Astrocyte (in vitro differentiated cells and primary cell): Measurements from ENCODE around the gene TTLL7. TPM values are rescaled to one million over a fixed set of nuclear protein-coding genes. Genes with fewer than 3 reads are reported as not detected.

Experiments used
- DNase-seq: peaks from one replicate; pipeline ENCODE4 v3.0.0-alpha.2; 2010; ENCODE audit warnings: low read depth
- FAIRE-seq: peaks from 2 replicates; lab custom pipeline; 2011; peaks lifted over from hg19 to GRCh38; lab: Jason Lieb, UNC
- H2AFZ ChIP-seq: 2 replicates; pipeline ENCODE4 v1.6.0; 2012; ENCODE audit warnings: low read depth, low read length, inconsistent platforms
- H3K27ac ChIP-seq: 2 replicates; pipeline ENCODE4 v1.5.1; 2011; ENCODE audit warnings: low read depth, low read length, inconsistent platforms
- H3K27me3 ChIP-seq: 2 replicates; pipeline ENCODE4 v1.6.0; 2011; ENCODE audit warnings: low read length, inconsistent platforms; ENCODE audit not compliant: insufficient read depth
- H3K36me3 ChIP-seq: 2 replicates; pipeline ENCODE4 v1.5.1; 2011; ENCODE audit warnings: low read length, inconsistent platforms; ENCODE audit not compliant: insufficient read depth
- H3K4me1 ChIP-seq: 2 replicates; pipeline ENCODE4 v1.5.1; 2011; ENCODE audit warnings: low read length, inconsistent platforms; ENCODE audit not compliant: insufficient read depth
- H3K4me2 ChIP-seq: 2 replicates; pipeline ENCODE4 v1.6.0; 2012; ENCODE audit warnings: low read length, inconsistent platforms
- H3K4me3 ChIP-seq: 2 replicates; pipeline ENCODE4 v1.5.1; 2011; ENCODE audit warnings: low read depth, mild to moderate bottlenecking, low read length, inconsistent platforms; ENCODE audit not compliant: insufficient read depth
- H3K79me2 ChIP-seq: 2 replicates; pipeline ENCODE4 v1.6.0; 2012; ENCODE audit warnings: mild to moderate bottlenecking, low read length, inconsistent platforms; ENCODE audit not compliant: insufficient read depth
- H3K9ac ChIP-seq: 2 replicates; pipeline ENCODE4 v1.6.0; 2012; ENCODE audit warnings: mild to moderate bottlenecking, low read length, inconsistent platforms
- H3K9me3 ChIP-seq: 2 replicates; pipeline ENCODE4 v1.5.1; 2012; ENCODE audit warnings: low read depth, mild to moderate bottlenecking, low read length, inconsistent platforms; ENCODE audit not compliant: insufficient read depth
- H4K20me1 ChIP-seq: 2 replicates; pipeline ENCODE4 v1.6.0; 2012; ENCODE audit warnings: low read length, inconsistent platforms; ENCODE audit not compliant: insufficient read depth
- H3K27ac Mint-ChIP-seq: one replicate; pipeline ENCODE4 v1.8.0; 2021; ENCODE audit warnings: mild to moderate bottlenecking, mixed read lengths; ENCODE audit not compliant: unreplicated experiment
- H3K27me3 Mint-ChIP-seq: one replicate; pipeline ENCODE4 v1.8.0; 2021; ENCODE audit warnings: low read depth, mixed read lengths; ENCODE audit not compliant: unreplicated experiment
- H3K36me3 Mint-ChIP-seq: one replicate; pipeline ENCODE4 v1.8.0; 2021; ENCODE audit warnings: low read depth, mixed read lengths; ENCODE audit not compliant: unreplicated experiment
- H3K4me1 Mint-ChIP-seq: one replicate; pipeline ENCODE4 v1.8.0; 2021; ENCODE audit warnings: low read depth, mixed read lengths; ENCODE audit not compliant: unreplicated experiment
- H3K4me3 Mint-ChIP-seq: one replicate; pipeline ENCODE4 v1.8.0; 2021; ENCODE audit warnings: mild to moderate bottlenecking, moderate library complexity, mixed read lengths; ENCODE audit not compliant: unreplicated experiment
- H3K9me3 Mint-ChIP-seq: one replicate; pipeline ENCODE4 v1.8.0; 2021; ENCODE audit warnings: mild to moderate bottlenecking, mixed read lengths; ENCODE audit not compliant: unreplicated experiment
- EZH2 ChIP-seq: IDR thresholded peaks from 2 replicates; pipeline ENCODE4 v1.6.1; 2012; ENCODE audit warnings: mild to moderate bottlenecking, low read length, inconsistent platforms; ENCODE audit not compliant: insufficient read depth
- total RNA-seq: library from RNA; stranded (reverse); gene quantifications from 2 replicates; pipeline ENCODE4 v1.2.1, GENCODE V29; 2021
- TF ChIP-seq, protein P1 (sequence below): IDR thresholded peaks from 2 replicates; pipeline ENCODE4 v1.5.1; 2011; ENCODE audit warnings: low read depth, mild to moderate bottlenecking, inconsistent platforms, low read length, moderate library complexity; ENCODE audit not compliant: insufficient read depth

The TTLL7 gene
- total RNA-seq, 1 donor from 2014 or later: 28.5 TPM

GRCh38 chr1:83901547-83902155 is 97.3 kb downstream of the TTLL7 start:
- DNase-seq (peak; percentile 87), FAIRE-seq (no peak)
- Mint-ChIP-seq H3K4me3 (no peak overlapping the region), H3K27me3 (no peaks in the 10 kb centered on the region), H3K9me3 (no peaks in the 10 kb centered on the region), H3K36me3 (peaks cover 3% of the 10 kb centered on the region), H3K27ac (no peak overlapping the region), H3K4me1 (peaks cover 27% of the 10 kb centered on the region)
- Histone ChIP-seq H2AFZ (no peak overlapping the region), H3K9ac (no peak overlapping the region), H3K9me3 (no peaks in the 10 kb centered on the region), H3K4me3 (no peak overlapping the region), H3K27ac (peak overlapping the region; percentile 10), H3K4me2 (peak overlapping the region; percentile 45), H3K4me1 (peaks cover 14% of the 10 kb centered on the region), H3K79me2 (no peaks in the 10 kb centered on the region), H3K27me3 (no peaks in the 10 kb centered on the region), H3K36me3 (no peaks in the 10 kb centered on the region), H4K20me1 (no peaks in the 10 kb centered on the region)
- TF ChIP-seq, protein P1, sequence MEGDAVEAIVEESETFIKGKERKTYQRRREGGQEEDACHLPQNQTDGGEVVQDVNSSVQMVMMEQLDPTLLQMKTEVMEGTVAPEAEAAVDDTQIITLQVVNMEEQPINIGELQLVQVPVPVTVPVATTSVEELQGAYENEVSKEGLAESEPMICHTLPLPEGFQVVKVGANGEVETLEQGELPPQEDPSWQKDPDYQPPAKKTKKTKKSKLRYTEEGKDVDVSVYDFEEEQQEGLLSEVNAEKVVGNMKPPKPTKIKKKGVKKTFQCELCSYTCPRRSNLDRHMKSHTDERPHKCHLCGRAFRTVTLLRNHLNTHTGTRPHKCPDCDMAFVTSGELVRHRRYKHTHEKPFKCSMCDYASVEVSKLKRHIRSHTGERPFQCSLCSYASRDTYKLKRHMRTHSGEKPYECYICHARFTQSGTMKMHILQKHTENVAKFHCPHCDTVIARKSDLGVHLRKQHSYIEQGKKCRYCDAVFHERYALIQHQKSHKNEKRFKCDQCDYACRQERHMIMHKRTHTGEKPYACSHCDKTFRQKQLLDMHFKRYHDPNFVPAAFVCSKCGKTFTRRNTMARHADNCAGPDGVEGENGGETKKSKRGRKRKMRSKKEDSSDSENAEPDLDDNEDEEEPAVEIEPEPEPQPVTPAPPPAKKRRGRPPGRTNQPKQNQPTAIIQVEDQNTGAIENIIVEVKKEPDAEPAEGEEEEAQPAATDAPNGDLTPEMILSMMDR: no peak
- no peak for TF ChIP-seq EZH2

GRCh38 chr1:83900524-83900923 is 98.4 kb downstream of the TTLL7 start:
- no peaks in the 10 kb centered on the region for H3K79me2 ChIP-seq
- no peaks in the 10 kb centered on the region for H4K20me1 ChIP-seq
- Mint-ChIP-seq H3K27me3 (no peaks in the 10 kb centered on the region), H3K4me1 (peaks cover 27% of the 10 kb centered on the region), H3K36me3 (peaks cover 3% of the 10 kb centered on the region), H3K27ac (peak overlapping the region; percentile 55), H3K9me3 (no peaks in the 10 kb centered on the region), H3K4me3 (no peak overlapping the region)
- no peaks in the 10 kb centered on the region for H3K36me3 ChIP-seq
- DNase-seq: peak; percentile 69
- peak overlapping the region; percentile 14 for H3K4me2 ChIP-seq
- no peaks in the 10 kb centered on the region for H3K9me3 ChIP-seq
- H3K9ac ChIP-seq: no peak overlapping the region
- TF ChIP-seq, protein P1: no peak
- TF ChIP-seq EZH2: no peak
- no peak for FAIRE-seq
- peaks cover 14% of the 10 kb centered on the region for H3K4me1 ChIP-seq
- no peak overlapping the region for H2AFZ ChIP-seq
- H3K4me3 ChIP-seq: no peak overlapping the region
- H3K27me3 ChIP-seq: no peaks in the 10 kb centered on the region
- H3K27ac ChIP-seq: no peak overlapping the region

DNA sequence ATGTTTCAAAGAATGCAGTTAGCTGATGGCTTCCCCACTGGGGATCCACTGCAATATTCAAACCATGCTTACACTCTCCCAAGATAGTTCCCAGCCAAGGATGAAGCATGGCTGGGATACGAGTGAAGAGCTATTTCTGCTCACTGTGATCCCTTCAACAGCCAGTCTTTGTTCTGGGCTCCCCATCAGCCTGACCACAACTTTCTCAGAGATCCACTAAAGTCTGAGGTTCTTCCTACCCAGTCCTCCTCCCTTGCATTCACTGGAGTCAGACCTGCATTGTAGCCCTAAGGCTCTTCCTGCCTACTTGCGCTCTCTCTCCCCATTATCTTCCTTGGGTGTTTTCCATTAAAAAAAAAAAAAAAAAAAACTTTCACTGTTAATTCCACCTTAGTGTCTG is 101.4 kb downstream of the TTLL7 start:
- H3K4me3 ChIP-seq: no peak overlapping the region
- H3K9me3 ChIP-seq: no peaks in the 10 kb centered on the region
- no peaks in the 10 kb centered on the region for H4K20me1 ChIP-seq
- H3K9ac ChIP-seq: no peak overlapping the region
- H3K4me1 ChIP-seq: peaks cover 14% of the 10 kb centered on the region
- H3K9me3 Mint-ChIP-seq: no peaks in the 10 kb centered on the region
- peak overlapping the region; percentile 72 for H3K27ac Mint-ChIP-seq
- no peaks in the 10 kb centered on the region for H3K36me3 ChIP-seq
- DNase-seq: no peak
- H3K4me1 Mint-ChIP-seq: peaks cover 31% of the 10 kb centered on the region
- H3K79me2 ChIP-seq: no peaks in the 10 kb centered on the region
- H3K27ac ChIP-seq: no peak overlapping the region
- FAIRE-seq: no peak
- H3K27me3 ChIP-seq: no peaks in the 10 kb centered on the region
- H3K4me2 ChIP-seq: no peak overlapping the region
- no peaks in the 10 kb centered on the region for H3K27me3 Mint-ChIP-seq
- H3K4me3 Mint-ChIP-seq: no peak overlapping the region
- no peak overlapping the region for H2AFZ ChIP-seq
- H3K36me3 Mint-ChIP-seq: peaks cover 3% of the 10 kb centered on the region
- TF ChIP-seq EZH2: no peak
- TF ChIP-seq, protein P1: no peak
